HepG2 (cell line): Measurements from ENCODE around the gene EXOC6B. TPM values are rescaled to one million over a fixed set of nuclear protein-coding genes. Genes with fewer than 3 reads are reported as not detected.

ENCODE experiments used
- ATAC-seq: fragments of 200-7000 bp; cut with Tn5 transposase; 3 replicates; pipeline ENCODE4 v1.9.1; 2020; ENCODE audit warnings: mild to moderate bottlenecking, moderate library complexity
- BruUV-seq: library from RNA; stranded (reverse); fragments of 400-500 nt; replicated peaks from 2 replicates; lab custom pipeline; 2021; lab: Mats Ljungman, UMichigan
- CTCF ChIA-PET: fragments of 300-600 bp; formaldehyde crosslinking; extraction: SDS; loops from one replicate; lab custom pipeline; 2021; ENCODE audit warnings: low total read pairs, inconsistent platforms, low intra/inter-chr PET ratio; lab: Yijun Ruan, JAX
- POLR2A ChIA-PET: fragments of 350-600 bp; sonication (Branson Sonifier 250); formaldehyde crosslinking; loops from one replicate; lab custom pipeline; 2020; ENCODE audit warnings: antibody characterized with exemption, inconsistent platforms; lab: Yijun Ruan, JAX
- DNase-seq: peaks from one replicate; pipeline ENCODE4 v3.0.0-alpha.2; 2015; ENCODE audit warnings: low spot score
- FAIRE-seq: peaks from 3 replicates; lab custom pipeline; 2011; peaks lifted over from hg19 to GRCh38; lab: Jason Lieb, UNC
- H2AFZ ChIP-seq: one replicate; pipeline ENCODE4 v1.6.1; 2011; ENCODE audit warnings: low read length, inconsistent platforms
- H3K27ac ChIP-seq: fragments of 300-600 bp; 3 replicates; pipeline ENCODE4 v1.8.0; 2011; ENCODE audit warnings: mixed run types, mild to moderate bottlenecking, mixed read lengths, low read length, inconsistent platforms; ENCODE audit not compliant: insufficient read depth; ENCODE audit errors: extremely low read length
- H3K27me3 ChIP-seq, 2 experiments: fragments of 200-600 bp in 1 of 2; 2 replicates in 1 of 2; 3 replicates in 1 of 2; pipeline versions ENCODE4 v1.6.0 to v1.8.0; 2011; ENCODE audit warnings: low read length in 2 of 2, mild to moderate bottlenecking in 2 of 2, moderate library complexity in 2 of 2, inconsistent platforms in 1 of 2; ENCODE audit not compliant: insufficient read depth in 2 of 2, control insufficient read depth in 1 of 2
- H3K36me3 ChIP-seq, 2 experiments: fragments of 200-600 bp in 1 of 2; replicated peaks in 1 of 2; 2 replicates in 1 of 2; 3 replicates in 1 of 2; pipeline versions ENCODE4 v1.5.1 to v1.8.0; 2011; ENCODE audit warnings: low read length in 2 of 2, inconsistent platforms in 1 of 2; ENCODE audit not compliant: insufficient read depth in 2 of 2, control insufficient read depth in 1 of 2
- H3K4me1 ChIP-seq: 2 replicates; pipeline ENCODE4 v1.5.1; 2012; ENCODE audit warnings: low read length, inconsistent platforms; ENCODE audit not compliant: insufficient read depth
- H3K4me2 ChIP-seq: 2 replicates; pipeline ENCODE4 v1.6.0; 2011; ENCODE audit warnings: low read depth, low read length, inconsistent platforms
- H3K4me3 ChIP-seq, 3 experiments: fragments of 200-600 bp in 1 of 3; sonication (generic), shearing (Covaris generic) in 1 of 3; replicated peaks in 1 of 3; 2 replicates each; pipeline ENCODE4 v1.5.1; 2011 to 2016; ENCODE audit warnings: low read length in 3 of 3, inconsistent platforms in 2 of 3, low read depth in 2 of 3, mild to moderate bottlenecking in 2 of 3, control low read depth in 1 of 3, mixed read lengths in 1 of 3; ENCODE audit not compliant: insufficient read depth in 1 of 3
- H3K79me2 ChIP-seq: one replicate; pipeline ENCODE4 v1.6.1; 2011; ENCODE audit warnings: low read length, inconsistent platforms; ENCODE audit not compliant: insufficient read depth
- H3K9ac ChIP-seq: 2 replicates; pipeline ENCODE4 v1.6.0; 2011; ENCODE audit warnings: mild to moderate bottlenecking, low read depth, low read length, inconsistent platforms; ENCODE audit not compliant: insufficient read depth
- H3K9me3 ChIP-seq: 2 replicates; pipeline ENCODE4 v1.5.1; 2012; ENCODE audit warnings: mild to moderate bottlenecking, low read length
- H4K20me1 ChIP-seq: 2 replicates; pipeline ENCODE4 v1.6.0; 2011; ENCODE audit warnings: inconsistent platforms, mild to moderate bottlenecking, low read length, moderate library complexity; ENCODE audit not compliant: insufficient read depth
- GATA4 ChIP-seq: sonication (generic); IDR thresholded peaks from 2 replicates; pipeline ENCODE4 v1.6.1; 2016; ENCODE audit warnings: antibody characterized with exemption, low read depth, borderline replicate concordance
- ZBTB14 ChIP-seq: sonication (generic); formaldehyde crosslinking; IDR thresholded peaks from 2 replicates; pipeline ENCODE4 v1.4.0; 2020; ENCODE audit warnings: missing genetic modification reagents
- ZFX ChIP-seq: sonication (generic); formaldehyde crosslinking; IDR thresholded peaks from 2 replicates; pipeline ENCODE4 v1.4.0; 2020; ENCODE audit warnings: mild to moderate bottlenecking, low read depth, missing genetic modification reagents, moderate library complexity
- ZNF687 ChIP-seq: sonication (generic); formaldehyde crosslinking; IDR thresholded peaks from 2 replicates; pipeline ENCODE4 v1.5.1; 2020; ENCODE audit warnings: mild to moderate bottlenecking, missing genetic modification reagents, moderate library complexity
- WGBS: methylation state at CpG from one replicate; pipeline ENCODE4 v1.1.6; 2017; ENCODE audit warnings: low lambda C conversion rate; 5-methylcytosine and 5-hydroxymethylcytosine counted together
- in situ Hi-C: cut with HindIII; loops from 2 replicates; pipeline ENCODE4 v1.10.0; 2017; ENCODE audit warnings: low pct_unique_long_range_greater_than_20kb; ENCODE audit not compliant: extremely low pct_ligation_motif_present
- intact Hi-C: fragments of 100-400 bp; cut with micrococcal nuclease; formaldehyde crosslinking; loops from one replicate; pipeline ENCODE4 v1.10.0; 2022; ENCODE audit not compliant: unreplicated experiment
- polyA plus RNA-seq, 8 experiments: library from polyadenylated mRNA; depleted of rRNA in 3 of 8; stranded (reverse) in 7 of 8; unstranded in 1 of 8; fragments of >200 nt; fragmentation: Illumina TruSeq in 4 of 8; extraction: Trizol in 4 of 8; gene quantifications; 2 replicates each; pipeline versions ENCODE4 v1.2.1 to v1.2.3, GENCODE V29; 2011 to 2016; ENCODE audit warnings: low read depth in 4 of 8, missing spikeins in 1 of 8, mixed read lengths in 1 of 8; ENCODE audit not compliant: insufficient read depth in 1 of 8
- total RNA-seq, 5 experiments: library from RNA; depleted of rRNA; stranded (reverse); fragments of >200 nt; fragmentation: Illumina TruSeq; extraction: Trizol; gene quantifications; 2 replicates each; pipeline ENCODE4 v1.2.3, GENCODE V29; 2016; ENCODE audit warnings: low read depth in 1 of 5

EXOC6B gene
- total and polyA plus RNA-seq, 2 of the 13 experiments (the other 11 are each of a cell fraction or from before 2014, with no cell fraction given) = 9.1 to 15.9 TPM

GRCh38 chr2:72183466-72183865 is 642.4 kb downstream of the EXOC6B start:
- Histone ChIP-seq H3K27ac (no peak overlapping the region), H3K79me2 (no peaks in the 10 kb centered on the region), H3K36me3 (peaks cover 0 to 8% of the 10 kb centered on the region in 2 experiments; a peak in 1 of 5 replicates), H4K20me1 (no peaks in the 10 kb centered on the region), H3K4me3 (no peak overlapping the region), H3K9ac (no peak overlapping the region), H3K27me3 (no peaks in the 10 kb centered on the region), H2AFZ (no peak overlapping the region), H3K4me1 (no peaks in the 10 kb centered on the region), H3K4me2 (no peak overlapping the region), H3K9me3 (no peaks in the 10 kb centered on the region)
- no peak for DNase-seq
- POLR2A ChIA-PET = no interaction called here
- intact Hi-C loops = no loop called here
- in situ Hi-C loops = no loop called here
- FAIRE-seq = no peak
- WGBS = 98% methylated on average over 2 of the region's 2 CpGs
- CTCF ChIA-PET = no interaction called here
- no peak for ATAC-seq
- TF ChIP-seq ZFX (CRISPR knock-in tag) (no peak), GATA4 (no peak), ZBTB14 (CRISPR knock-in tag) (no peak), ZNF687 (no peak)
- no TSS peak for BruUV-seq
